ENCODE measurements around the gene KCNQ2. TPM values are rescaled to one million over a fixed set of nuclear protein-coding genes. Genes with fewer than 3 reads are reported as not detected.

The KCNQ2 gene
- total RNA-seq, 2 donors from 2014 or later = 1.8 to 3.0 TPM

DNA sequence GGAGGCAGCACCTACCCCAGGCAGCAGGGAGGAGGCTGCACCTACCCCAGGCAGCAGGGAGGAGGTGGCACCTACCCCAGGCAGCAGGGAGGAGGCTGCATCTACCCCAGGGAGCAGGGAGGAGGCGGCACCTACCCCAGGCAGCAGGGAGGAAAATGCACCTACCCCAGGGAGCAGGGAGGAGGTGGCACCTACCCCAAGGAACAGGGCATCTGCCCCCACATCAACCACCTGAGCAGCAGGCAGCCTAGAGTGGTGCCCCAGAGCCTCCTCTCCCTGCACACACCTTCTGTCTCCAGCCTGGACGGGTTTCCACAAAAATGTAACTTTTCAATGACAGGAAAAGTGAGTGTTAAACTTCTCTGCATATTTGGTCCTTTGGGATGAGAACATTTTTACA lies 10.2 kb downstream of the KCNQ2 start:
- no peaks in the 10 kb centered on the region for H3K9me3 ChIP-seq
- no peak overlapping the region for H3K27ac ChIP-seq
- H3K4me1 ChIP-seq = no peaks in the 10 kb centered on the region
- DNase-seq = no peak
- 10 to 32% methylated on average over 1 to 2 of the region's 2 CpGs for WGBS, 2 donors
- H3K4me3 ChIP-seq = no peak overlapping the region
- no peak for ATAC-seq
- H3K27me3 ChIP-seq = peaks cover 0 to 7% of the 10 kb centered on the region in 2 donors
- intact Hi-C loops (cut with DNase I) = no loop called here
- TF ChIP-seq, protein P1, sequence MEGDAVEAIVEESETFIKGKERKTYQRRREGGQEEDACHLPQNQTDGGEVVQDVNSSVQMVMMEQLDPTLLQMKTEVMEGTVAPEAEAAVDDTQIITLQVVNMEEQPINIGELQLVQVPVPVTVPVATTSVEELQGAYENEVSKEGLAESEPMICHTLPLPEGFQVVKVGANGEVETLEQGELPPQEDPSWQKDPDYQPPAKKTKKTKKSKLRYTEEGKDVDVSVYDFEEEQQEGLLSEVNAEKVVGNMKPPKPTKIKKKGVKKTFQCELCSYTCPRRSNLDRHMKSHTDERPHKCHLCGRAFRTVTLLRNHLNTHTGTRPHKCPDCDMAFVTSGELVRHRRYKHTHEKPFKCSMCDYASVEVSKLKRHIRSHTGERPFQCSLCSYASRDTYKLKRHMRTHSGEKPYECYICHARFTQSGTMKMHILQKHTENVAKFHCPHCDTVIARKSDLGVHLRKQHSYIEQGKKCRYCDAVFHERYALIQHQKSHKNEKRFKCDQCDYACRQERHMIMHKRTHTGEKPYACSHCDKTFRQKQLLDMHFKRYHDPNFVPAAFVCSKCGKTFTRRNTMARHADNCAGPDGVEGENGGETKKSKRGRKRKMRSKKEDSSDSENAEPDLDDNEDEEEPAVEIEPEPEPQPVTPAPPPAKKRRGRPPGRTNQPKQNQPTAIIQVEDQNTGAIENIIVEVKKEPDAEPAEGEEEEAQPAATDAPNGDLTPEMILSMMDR (IDR thresholded peaks at IDR 0.05) = no peak
- TF ChIP-seq POLR2A (IDR thresholded peaks at IDR 0.05) = no peak
- H3K36me3 ChIP-seq (replicated peaks in 1 of 2; ENCODE audit: insufficient read depth in 1 of 2, low read depth in 2 of 2) = no peaks in the 10 kb centered on the region

- no peak overlapping the region for H3K4me3 ChIP-seq
- WGBS, 2 donors = 13 to 16% methylated on average over 13 to 22 of the region's 22 CpGs
- DNase-seq (peak in 1 of 4 donors; percentile 24), ATAC-seq (no peak)
- no peaks in the 10 kb centered on the region for H3K36me3 ChIP-seq (replicated peaks in 1 of 2; ENCODE audit: insufficient read depth in 1 of 2, low read depth in 2 of 2)
- H3K27me3 ChIP-seq = peaks cover 0 to 7% of the 10 kb centered on the region in 2 donors
- no peaks in the 10 kb centered on the region for H3K4me1 ChIP-seq
- TF ChIP-seq, protein P1 (IDR thresholded peaks at IDR 0.05) = no peak
- TF ChIP-seq POLR2A (IDR thresholded peaks at IDR 0.05) = no peak
- intact Hi-C loops (cut with DNase I) = no loop called here
- H3K27ac ChIP-seq = no peak overlapping the region
- no peaks in the 10 kb centered on the region for H3K9me3 ChIP-seq
Measured at GRCh38 chr20:63461104-63461763, 11.2 kb downstream of the KCNQ2 start.

- no peak for ATAC-seq
- H3K27me3 ChIP-seq = peaks cover 0 to 10% of the 10 kb centered on the region in 2 donors
- WGBS, 2 donors = 56 to 70% methylated on average over 17 of the region's 17 CpGs
- intact Hi-C loops (cut with DNase I) = no loop called here
- H3K27ac ChIP-seq = no peak overlapping the region
- no peaks in the 10 kb centered on the region for H3K4me1 ChIP-seq
- DNase-seq = no peak
- no peaks in the 10 kb centered on the region for H3K9me3 ChIP-seq
- H3K36me3 ChIP-seq (replicated peaks in 1 of 2; ENCODE audit: insufficient read depth in 1 of 2, low read depth in 2 of 2) = no peaks in the 10 kb centered on the region
- TF ChIP-seq, protein P1 (IDR thresholded peaks at IDR 0.05) = no peak
- TF ChIP-seq POLR2A (IDR thresholded peaks at IDR 0.05) = no peak
- H3K4me3 ChIP-seq = no peak overlapping the region
Measured at GRCh38 chr20:63459070-63459380, 13.4 kb downstream of the KCNQ2 start.

GRCh38 chr20:63458170-63459069 lies 14.0 kb downstream of the KCNQ2 start:
- TF ChIP-seq, protein P1 (IDR thresholded peaks at IDR 0.05) = no peak
- no peak for TF ChIP-seq POLR2A (IDR thresholded peaks at IDR 0.05)
- H3K36me3 ChIP-seq (replicated peaks in 1 of 2; ENCODE audit: insufficient read depth in 1 of 2, low read depth in 2 of 2) = no peaks in the 10 kb centered on the region
- no peaks in the 10 kb centered on the region for H3K9me3 ChIP-seq
- intact Hi-C loops (cut with DNase I) = no loop called here
- H3K27ac ChIP-seq = no peak overlapping the region
- WGBS, 2 donors = 78 to 81% methylated on average over 25 to 32 of the region's 36 CpGs
- H3K27me3 ChIP-seq = peaks cover 0 to 10% of the 10 kb centered on the region in 2 donors
- no peak for ATAC-seq
- no peaks in the 10 kb centered on the region for H3K4me1 ChIP-seq
- H3K4me3 ChIP-seq = no peak overlapping the region
- DNase-seq = no peak
